Measurements from ENCODE around the gene VN1R5.
"Not testable (repeated sequence)": the region's sequence is repeated elsewhere in the genome, so short reads cannot be mapped to it uniquely, and the experiment has no call there.

VN1R5 gene

GRCh38 chr1:247270003-247270402 lies 14.1 kb downstream of the VN1R5 start:
- FAIRE-seq: no peak
- DNase-seq (ENCODE audit: low spot score): no peak

GRCh38 chr1:247273013-247273412 lies 17.1 kb downstream of the VN1R5 start:
- FAIRE-seq: no peak
- no peak for DNase-seq (ENCODE audit: low spot score)

GRCh38 chr1:247274605-247275256 lies 18.9 kb downstream of the VN1R5 start:
- FAIRE-seq (no peak), DNase-seq (ENCODE audit: low spot score) (no peak)

- no peak for FAIRE-seq
- DNase-seq (ENCODE audit: low spot score): no peak
These were observed 21.3 kb downstream of the VN1R5 start for GRCh38 chr1:247277191-247277590.

GRCh38 chr1:247281001-247281574 lies 25.2 kb downstream of the VN1R5 start:
- DNase-seq (ENCODE audit: low spot score) (no peak), FAIRE-seq (no peak)

- FAIRE-seq (no peak), DNase-seq (ENCODE audit: low spot score) (no peak)
These were observed 30.3 kb downstream of the VN1R5 start for GRCh38 chr1:247286134-247286670.

- no peak for DNase-seq (ENCODE audit: low spot score)
- FAIRE-seq: no peak
These were observed 31.6 kb downstream of the VN1R5 start for GRCh38 chr1:247287460-247287859.

GRCh38 chr1:247288341-247288740 lies 32.5 kb downstream of the VN1R5 start:
- DNase-seq (ENCODE audit: low spot score) (no peak), FAIRE-seq (no peak)

GRCh38 chr1:247289274-247289892 lies 33.5 kb downstream of the VN1R5 start:
- not testable (repeated sequence) for FAIRE-seq; DNase-seq (ENCODE audit: low spot score)

GRCh38 chr1:247290576-247290975 lies 34.7 kb downstream of the VN1R5 start:
- FAIRE-seq (no peak), DNase-seq (ENCODE audit: low spot score) (no peak)

GRCh38 chr1:247291161-247291560 lies 35.3 kb downstream of the VN1R5 start:
- DNase-seq (ENCODE audit: low spot score) (no peak), FAIRE-seq (no peak)

GRCh38 chr1:247291833-247292561 lies 36.1 kb downstream of the VN1R5 start:
- FAIRE-seq (no peak), DNase-seq (ENCODE audit: low spot score) (no peak)

GRCh38 chr1:247293047-247293446 lies 37.2 kb downstream of the VN1R5 start:
- DNase-seq (ENCODE audit: low spot score) (no peak), FAIRE-seq (no peak)

- no peak for DNase-seq (ENCODE audit: low spot score)
These were observed 38.4 kb downstream of the VN1R5 start for GRCh38 chr1:247294282-247294681.

GRCh38 chr1:247295274-247295684 lies 39.4 kb downstream of the VN1R5 start:
- DNase-seq (ENCODE audit: low spot score): no peak
- FAIRE-seq: no peak

More at GRCh38 chr1:247294282-247294681, 38.4 kb downstream of the VN1R5 start:
- FAIRE-seq: no peak

- no peak for FAIRE-seq
These were observed 39.9 kb downstream of the VN1R5 start for GRCh38 chr1:247295746-247296145.

GRCh38 chr1:247296599-247297180 lies 40.8 kb downstream of the VN1R5 start:
- FAIRE-seq: no peak
- no peak for DNase-seq (ENCODE audit: low spot score)

More at GRCh38 chr1:247295746-247296145, 39.9 kb downstream of the VN1R5 start:
- no peak for DNase-seq (ENCODE audit: low spot score)

- DNase-seq (ENCODE audit: low spot score) (no peak), FAIRE-seq (no peak)
These were observed 41.6 kb downstream of the VN1R5 start for GRCh38 chr1:247297263-247298123.

- DNase-seq (ENCODE audit: low spot score) (no peak), FAIRE-seq (no peak)
These were observed 42.2 kb downstream of the VN1R5 start for GRCh38 chr1:247298124-247298481.

GRCh38 chr1:247298701-247299100 lies 42.8 kb downstream of the VN1R5 start:
- FAIRE-seq (no peak), DNase-seq (ENCODE audit: low spot score) (no peak)
